ENCODE results near the gene GRIA2. TPM values are rescaled to one million over a fixed set of nuclear protein-coding genes. Genes with fewer than 3 reads are reported as not detected.

Gene GRIA2
- total RNA-seq, 2 donors from 2014 or later, result 0.91 to 5.1 TPM

GRCh38 chr4:157221426-157221894 is 932 bp downstream of the GRIA2 start:
- peaks cover 14% of the 10 kb centered on the region for H3K27me3 ChIP-seq (replicated peaks; ENCODE audit: insufficient read depth)
- DNase-seq (ENCODE audit: low spot score), result no peak
- H3K4me3 ChIP-seq, result no peak overlapping the region
- TF ChIP-seq POLR2A (IDR thresholded peaks at IDR 0.05), result no peak
- no peak for TF ChIP-seq CTCF (IDR thresholded peaks at IDR 0.05)
- no peak for TF ChIP-seq POLR2AphosphoS5 (IDR thresholded peaks at IDR 0.05)
- no peaks in the 10 kb centered on the region for H3K9me3 ChIP-seq
- H3K4me1 ChIP-seq (replicated peaks), result no peaks in the 10 kb centered on the region
- no peak overlapping the region for H3K27ac ChIP-seq
- no peaks in the 10 kb centered on the region for H3K36me3 ChIP-seq
- intact Hi-C loops (cut with DNase I), result loop anchor here (10.0 kb wide), 1 partner anchor 753 kb away; no protein-coding TSS in a partner anchor
- 7% methylated on average over 24 of the region's 24 CpGs for WGBS

- H3K9me3 ChIP-seq, result no peaks in the 10 kb centered on the region
- peaks cover 14% of the 10 kb centered on the region for H3K27me3 ChIP-seq (replicated peaks; ENCODE audit: insufficient read depth)
- intact Hi-C loops (cut with DNase I), result loop anchor here (10.0 kb wide), 1 partner anchor 753 kb away; no protein-coding TSS in a partner anchor
- peak overlapping the region; percentile 4 to 6 for H3K4me3 ChIP-seq
- DNase-seq (ENCODE audit: low spot score), result no peak
- H3K36me3 ChIP-seq, result no peaks in the 10 kb centered on the region
- H3K4me1 ChIP-seq (replicated peaks), result no peaks in the 10 kb centered on the region
- WGBS, result under 1% methylated on average over 45 of the region's 59 CpGs
- H3K27ac ChIP-seq, result no peak overlapping the region
- TF ChIP-seq POLR2A (IDR thresholded peaks at IDR 0.05) (no peak), CTCF (IDR thresholded peaks at IDR 0.05) (no peak), POLR2AphosphoS5 (IDR thresholded peaks at IDR 0.05) (no peak)
Measured at GRCh38 chr4:157221895-157222770, 1.6 kb downstream of the GRIA2 start.

GRCh38 chr4:157222771-157223160 is 2.2 kb downstream of the GRIA2 start:
- TF ChIP-seq POLR2A (IDR thresholded peaks at IDR 0.05) (no peak), POLR2AphosphoS5 (IDR thresholded peaks at IDR 0.05) (no peak), CTCF (IDR thresholded peaks at IDR 0.05) (no peak)
- H3K9me3 ChIP-seq, result no peaks in the 10 kb centered on the region
- no peak overlapping the region for H3K27ac ChIP-seq
- H3K4me1 ChIP-seq (replicated peaks), result no peaks in the 10 kb centered on the region
- WGBS, result 7% methylated on average over 15 of the region's 15 CpGs
- intact Hi-C loops (cut with DNase I), result loop anchor here (10.0 kb wide), 1 partner anchor 752 kb away; no protein-coding TSS in a partner anchor
- no peaks in the 10 kb centered on the region for H3K36me3 ChIP-seq
- peaks cover 14% of the 10 kb centered on the region for H3K27me3 ChIP-seq (replicated peaks; ENCODE audit: insufficient read depth)
- H3K4me3 ChIP-seq, result peak overlapping the region; percentile 4 to 6
- DNase-seq (ENCODE audit: low spot score), result no peak

- no peaks in the 10 kb centered on the region for H3K4me1 ChIP-seq (replicated peaks)
- no peaks in the 10 kb centered on the region for H3K9me3 ChIP-seq
- 80% methylated on average over 1 of the region's 1 CpG for WGBS
- no peak overlapping the region for H3K4me3 ChIP-seq
- TF ChIP-seq POLR2A (IDR thresholded peaks at IDR 0.05), result no peak
- TF ChIP-seq CTCF (IDR thresholded peaks at IDR 0.05), result no peak
- TF ChIP-seq POLR2AphosphoS5 (IDR thresholded peaks at IDR 0.05), result no peak
- H3K27ac ChIP-seq, result no peak overlapping the region
- H3K36me3 ChIP-seq, result no peaks in the 10 kb centered on the region
- no peak for DNase-seq (ENCODE audit: low spot score)
- H3K27me3 ChIP-seq (replicated peaks; ENCODE audit: insufficient read depth), result peaks cover 14% of the 10 kb centered on the region
- intact Hi-C loops (cut with DNase I), result loop anchor here (10.0 kb wide), 1 partner anchor 751 kb away; no protein-coding TSS in a partner anchor
Measured at GRCh38 chr4:157223456-157223855, 2.9 kb downstream of the GRIA2 start.
